Measurements from ENCODE around the gene CUZD1.
"Not testable (repeated sequence)": the region's sequence is repeated elsewhere in the genome, so short reads cannot be mapped to it uniquely, and the experiment has no call there.

Gene CUZD1

DNA sequence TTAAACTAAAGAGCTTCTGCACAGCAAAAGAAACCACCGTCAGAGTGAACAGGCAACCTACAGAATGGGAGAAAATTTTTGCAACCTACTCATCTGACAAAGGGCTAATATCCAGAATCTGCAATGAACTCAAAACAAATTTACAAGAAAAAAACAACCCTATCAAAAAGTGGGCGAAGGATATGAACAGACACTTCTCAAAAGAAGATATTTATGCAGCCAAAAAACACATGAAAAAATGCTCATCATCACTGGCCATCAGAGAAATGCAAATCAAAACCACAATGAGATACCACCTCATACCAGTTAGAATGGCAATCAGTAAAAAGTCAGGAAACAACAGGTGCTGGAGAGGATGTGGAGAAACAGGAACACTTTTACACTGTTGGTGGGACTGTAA lies 26.3 kb upstream of the CUZD1 start:
- not testable (repeated sequence) for H3K36me3 ChIP-seq (ENCODE audit: control insufficient read depth in 2 of 2, insufficient read depth in 2 of 2, low read length in 2 of 2); H3K27me3 ChIP-seq (ENCODE audit: control insufficient read depth in 2 of 2, insufficient read depth in 2 of 2, low read length in 2 of 2); H3K9me3 ChIP-seq (ENCODE audit: control insufficient read depth in 2 of 2, low read length in 2 of 2)

DNA sequence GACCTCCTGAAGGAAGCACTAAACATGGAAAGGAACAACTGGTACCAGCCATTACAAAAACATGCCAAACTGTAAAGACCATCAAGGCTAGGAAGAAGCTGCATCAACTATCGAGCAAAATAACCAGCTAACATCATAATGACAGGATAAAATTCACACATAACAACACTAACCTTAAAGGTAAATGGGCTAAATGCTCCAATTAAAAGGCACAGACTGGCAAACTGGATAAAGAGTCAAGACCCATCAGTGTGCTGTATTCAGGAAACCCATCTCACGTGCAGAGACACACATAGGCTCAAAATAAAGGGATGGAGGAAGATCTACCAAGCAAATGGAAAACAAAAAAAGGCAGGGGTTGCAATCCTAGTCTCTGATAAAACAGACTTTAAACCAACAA lies 23.1 kb upstream of the CUZD1 start:
- not testable (repeated sequence) for H3K27ac ChIP-seq (ENCODE audit: low read depth in 2 of 2, low read length in 2 of 2); H3K27me3 ChIP-seq (ENCODE audit: control insufficient read depth in 2 of 2, insufficient read depth in 2 of 2, low read length in 2 of 2); H3K9me3 ChIP-seq (ENCODE audit: control insufficient read depth in 2 of 2, low read length in 2 of 2); H3K4me1 ChIP-seq (ENCODE audit: control insufficient read depth in 2 of 2, insufficient read depth in 2 of 2, low read length in 2 of 2); H3K4me3 ChIP-seq (ENCODE audit: low read length in 2 of 2); H3K36me3 ChIP-seq (ENCODE audit: control insufficient read depth in 2 of 2, insufficient read depth in 2 of 2, low read length in 2 of 2); H3K9ac ChIP-seq (ENCODE audit: low read depth in 1 of 2, low read length in 2 of 2)

More for the DNA sequence above, 26.3 kb upstream of the CUZD1 start:
- H3K4me1 ChIP-seq (ENCODE audit: control insufficient read depth in 2 of 2, insufficient read depth in 2 of 2, low read length in 2 of 2); H3K27ac ChIP-seq (ENCODE audit: low read depth in 2 of 2, low read length in 2 of 2); H3K9ac ChIP-seq (ENCODE audit: low read depth in 1 of 2, low read length in 2 of 2); H3K4me3 ChIP-seq (ENCODE audit: low read length in 2 of 2): not testable (repeated sequence)

DNA sequence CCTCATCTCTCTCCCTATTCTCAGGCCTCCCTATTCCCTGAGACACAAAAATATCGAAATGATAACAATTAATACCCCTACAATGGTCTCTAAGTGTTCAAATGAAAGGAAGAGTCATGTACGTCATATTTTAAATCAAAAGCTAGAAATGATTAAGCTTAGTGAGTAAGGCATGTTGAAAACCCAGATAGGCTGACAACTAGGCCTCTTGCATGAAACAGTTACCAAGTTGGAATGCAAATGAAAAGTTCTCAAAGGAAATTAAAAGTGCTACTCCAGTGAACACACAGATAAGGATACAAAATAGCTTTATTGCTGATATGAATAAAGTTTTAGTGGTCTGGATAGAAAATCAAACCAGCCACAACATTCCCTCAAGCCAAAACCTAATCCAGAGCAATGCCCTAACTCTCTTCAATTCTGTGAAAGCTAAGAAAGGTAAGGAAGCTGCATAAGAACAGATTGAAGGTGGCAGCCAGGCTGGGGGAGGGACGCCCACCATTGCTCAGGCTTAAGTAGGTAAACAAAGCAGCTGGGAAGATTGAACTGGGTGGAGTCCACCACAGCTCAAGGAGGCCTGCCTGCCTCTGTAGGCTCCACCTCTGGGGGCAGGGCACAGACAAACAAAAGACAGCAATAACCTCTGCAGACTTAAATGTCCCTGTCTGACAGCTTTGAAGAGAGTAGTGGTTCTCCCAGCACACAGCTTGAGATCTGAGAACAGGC lies 21.3 kb upstream of the CUZD1 start:
- not testable (repeated sequence) for H3K4me3 ChIP-seq (ENCODE audit: low read length in 2 of 2); H3K27me3 ChIP-seq (ENCODE audit: control insufficient read depth in 2 of 2, insufficient read depth in 2 of 2, low read length in 2 of 2); H3K27ac ChIP-seq (ENCODE audit: low read depth in 2 of 2, low read length in 2 of 2); H3K4me1 ChIP-seq (ENCODE audit: control insufficient read depth in 2 of 2, insufficient read depth in 2 of 2, low read length in 2 of 2); H3K36me3 ChIP-seq (ENCODE audit: control insufficient read depth in 2 of 2, insufficient read depth in 2 of 2, low read length in 2 of 2); H3K9me3 ChIP-seq (ENCODE audit: control insufficient read depth in 2 of 2, low read length in 2 of 2); H3K9ac ChIP-seq (ENCODE audit: low read depth in 1 of 2, low read length in 2 of 2)

DNA sequence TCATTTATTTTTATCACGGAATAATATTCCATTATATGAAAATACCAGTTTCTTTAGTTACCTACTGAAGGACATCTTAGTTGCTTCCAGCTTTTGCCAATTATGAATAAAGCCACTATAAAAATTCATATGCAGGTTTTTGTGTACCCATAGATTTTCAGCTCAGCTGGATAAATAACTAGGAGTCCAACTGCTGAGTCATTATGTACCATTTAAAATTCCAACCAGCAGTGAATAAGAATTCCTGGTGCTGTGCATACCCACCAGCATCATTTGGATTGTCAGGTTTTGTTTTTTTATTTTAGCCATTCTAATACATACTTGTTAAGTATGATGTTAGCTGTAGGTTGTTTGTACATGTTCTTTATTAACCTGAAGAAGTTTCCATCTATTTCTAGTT lies 19.2 kb upstream of the CUZD1 start:
- Histone ChIP-seq H3K36me3 (ENCODE audit: control insufficient read depth in 2 of 2, insufficient read depth in 2 of 2, low read length in 2 of 2) (no peaks in the 10 kb centered on the region), H3K27me3 (ENCODE audit: control insufficient read depth in 2 of 2, insufficient read depth in 2 of 2, low read length in 2 of 2) (no peaks in the 10 kb centered on the region), H3K27ac (ENCODE audit: low read depth in 2 of 2, low read length in 2 of 2) (no peak overlapping the region), H3K9me3 (ENCODE audit: control insufficient read depth in 2 of 2, low read length in 2 of 2) (no peaks in the 10 kb centered on the region), H3K9ac (ENCODE audit: low read depth in 1 of 2, low read length in 2 of 2) (no peak overlapping the region), H3K4me3 (ENCODE audit: low read length in 2 of 2) (no peak overlapping the region), H3K4me1 (ENCODE audit: control insufficient read depth in 2 of 2, insufficient read depth in 2 of 2, low read length in 2 of 2) (no peaks in the 10 kb centered on the region)

- no peaks in the 10 kb centered on the region for H3K36me3 ChIP-seq (ENCODE audit: control insufficient read depth in 2 of 2, insufficient read depth in 2 of 2, low read length in 2 of 2)
- H3K4me1 ChIP-seq (ENCODE audit: control insufficient read depth in 2 of 2, insufficient read depth in 2 of 2, low read length in 2 of 2) = no peaks in the 10 kb centered on the region
- no peak overlapping the region for H3K9ac ChIP-seq (ENCODE audit: low read depth in 1 of 2, low read length in 2 of 2)
- H3K9me3 ChIP-seq (ENCODE audit: control insufficient read depth in 2 of 2, low read length in 2 of 2) = no peaks in the 10 kb centered on the region
- H3K27ac ChIP-seq (ENCODE audit: low read depth in 2 of 2, low read length in 2 of 2) = no peak overlapping the region
- H3K4me3 ChIP-seq (ENCODE audit: low read length in 2 of 2) = no peak overlapping the region
- H3K27me3 ChIP-seq (ENCODE audit: control insufficient read depth in 2 of 2, insufficient read depth in 2 of 2, low read length in 2 of 2) = no peaks in the 10 kb centered on the region
Measured at GRCh38 chr10:122864194-122864592, 18.5 kb upstream of the CUZD1 start.

DNA sequence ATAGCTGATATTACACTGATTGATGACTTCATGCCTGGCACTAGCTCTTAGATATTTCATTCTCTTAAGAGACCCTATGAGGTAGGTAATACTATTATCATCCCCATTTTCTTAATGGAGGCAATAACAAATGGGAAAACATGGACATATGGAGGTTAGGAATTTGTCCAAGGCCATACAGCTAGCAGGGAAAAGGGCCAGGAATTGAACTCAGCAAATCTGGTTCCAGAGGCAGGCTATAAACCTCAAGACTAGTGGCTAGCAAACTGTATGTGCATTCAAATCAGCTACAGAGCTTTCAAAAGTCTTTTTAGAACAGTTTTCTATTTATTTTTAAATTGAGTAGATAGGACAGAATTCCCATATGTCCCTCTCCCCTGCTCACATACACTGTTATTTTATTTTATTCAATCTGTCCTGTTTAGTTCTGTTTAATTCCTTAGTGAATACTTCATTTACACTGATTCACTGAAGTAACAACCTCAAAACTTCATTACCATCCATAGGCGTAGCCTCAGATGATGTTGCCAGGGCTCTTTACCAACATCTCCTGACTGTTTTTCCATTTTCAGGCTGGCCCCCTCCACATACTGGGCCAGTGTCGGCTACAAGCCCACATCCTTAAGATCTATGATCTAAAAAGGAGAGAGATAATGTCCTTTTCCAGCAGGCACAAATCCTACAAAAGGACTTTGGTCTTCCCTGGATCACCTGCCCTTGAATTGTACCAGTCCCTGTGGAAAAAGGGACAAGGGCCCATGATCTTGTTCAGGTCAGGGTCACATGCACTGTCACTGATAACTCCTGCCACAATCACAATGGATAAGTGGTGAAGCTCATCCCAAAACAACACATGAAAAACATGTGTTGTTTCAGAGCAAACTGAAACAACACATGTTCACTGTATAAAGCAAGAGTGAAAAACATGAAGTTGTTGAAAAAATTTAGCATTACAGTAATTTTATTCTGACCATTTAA lies 17.8 kb upstream of the CUZD1 start:
- Histone ChIP-seq H3K9ac (ENCODE audit: low read depth in 1 of 2, low read length in 2 of 2) (no peak overlapping the region), H3K27me3 (ENCODE audit: control insufficient read depth in 2 of 2, insufficient read depth in 2 of 2, low read length in 2 of 2) (no peaks in the 10 kb centered on the region), H3K36me3 (ENCODE audit: control insufficient read depth in 2 of 2, insufficient read depth in 2 of 2, low read length in 2 of 2) (no peaks in the 10 kb centered on the region), H3K4me1 (ENCODE audit: control insufficient read depth in 2 of 2, insufficient read depth in 2 of 2, low read length in 2 of 2) (no peaks in the 10 kb centered on the region), H3K27ac (ENCODE audit: low read depth in 2 of 2, low read length in 2 of 2) (no peak overlapping the region), H3K9me3 (ENCODE audit: control insufficient read depth in 2 of 2, low read length in 2 of 2) (no peaks in the 10 kb centered on the region), H3K4me3 (ENCODE audit: low read length in 2 of 2) (no peak overlapping the region)

DNA sequence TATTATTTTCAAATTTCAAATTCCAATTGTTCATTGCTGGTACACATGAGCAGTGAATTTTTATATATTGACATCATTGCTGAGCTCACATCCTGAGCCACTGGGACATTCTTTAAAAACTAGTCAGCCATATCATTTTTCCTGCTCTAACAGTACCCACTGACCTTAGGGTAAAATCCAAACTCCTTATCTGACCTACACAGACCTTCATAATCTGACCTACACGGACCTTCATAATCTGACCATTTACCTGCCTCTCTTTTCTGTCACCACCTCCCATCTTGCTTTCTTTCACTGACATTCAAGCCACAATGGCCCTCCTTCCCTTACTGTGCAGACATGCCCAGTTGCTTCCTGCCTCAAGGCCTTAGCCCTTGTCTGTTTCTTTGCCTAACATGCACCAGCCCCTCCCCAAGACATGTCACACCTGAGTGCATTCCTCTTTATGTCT lies 16.1 kb upstream of the CUZD1 start:
- no peaks in the 10 kb centered on the region for H3K36me3 ChIP-seq (ENCODE audit: control insufficient read depth in 2 of 2, insufficient read depth in 2 of 2, low read length in 2 of 2)
- no peak overlapping the region for H3K9ac ChIP-seq (ENCODE audit: low read depth in 1 of 2, low read length in 2 of 2)
- no peaks in the 10 kb centered on the region for H3K27me3 ChIP-seq (ENCODE audit: control insufficient read depth in 2 of 2, insufficient read depth in 2 of 2, low read length in 2 of 2)
- H3K4me3 ChIP-seq (ENCODE audit: low read length in 2 of 2) = no peak overlapping the region
- H3K9me3 ChIP-seq (ENCODE audit: control insufficient read depth in 2 of 2, low read length in 2 of 2) = no peaks in the 10 kb centered on the region
- H3K4me1 ChIP-seq (ENCODE audit: control insufficient read depth in 2 of 2, insufficient read depth in 2 of 2, low read length in 2 of 2) = no peaks in the 10 kb centered on the region
- H3K27ac ChIP-seq (ENCODE audit: low read depth in 2 of 2, low read length in 2 of 2) = no peak overlapping the region

- H3K36me3 ChIP-seq (ENCODE audit: control insufficient read depth in 2 of 2, insufficient read depth in 2 of 2, low read length in 2 of 2) = no peaks in the 10 kb centered on the region
- no peak overlapping the region for H3K9ac ChIP-seq (ENCODE audit: low read depth in 1 of 2, low read length in 2 of 2)
Measured at GRCh38 chr10:122859527-122859926, 13.9 kb upstream of the CUZD1 start.

GRCh38 chr10:122858042-122858441 lies 12.4 kb upstream of the CUZD1 start:
- H3K27ac ChIP-seq (ENCODE audit: low read depth in 2 of 2, low read length in 2 of 2); H3K4me1 ChIP-seq (ENCODE audit: control insufficient read depth in 2 of 2, insufficient read depth in 2 of 2, low read length in 2 of 2); H3K9me3 ChIP-seq (ENCODE audit: control insufficient read depth in 2 of 2, low read length in 2 of 2); H3K9ac ChIP-seq (ENCODE audit: low read depth in 1 of 2, low read length in 2 of 2); H3K36me3 ChIP-seq (ENCODE audit: control insufficient read depth in 2 of 2, insufficient read depth in 2 of 2, low read length in 2 of 2); H3K27me3 ChIP-seq (ENCODE audit: control insufficient read depth in 2 of 2, insufficient read depth in 2 of 2, low read length in 2 of 2); H3K4me3 ChIP-seq (ENCODE audit: low read length in 2 of 2): not testable (repeated sequence)

More at GRCh38 chr10:122859527-122859926, 13.9 kb upstream of the CUZD1 start:
- Histone ChIP-seq H3K9me3 (ENCODE audit: control insufficient read depth in 2 of 2, low read length in 2 of 2) (no peaks in the 10 kb centered on the region), H3K4me3 (ENCODE audit: low read length in 2 of 2) (no peak overlapping the region), H3K27ac (ENCODE audit: low read depth in 2 of 2, low read length in 2 of 2) (no peak overlapping the region), H3K4me1 (ENCODE audit: control insufficient read depth in 2 of 2, insufficient read depth in 2 of 2, low read length in 2 of 2) (no peaks in the 10 kb centered on the region), H3K27me3 (ENCODE audit: control insufficient read depth in 2 of 2, insufficient read depth in 2 of 2, low read length in 2 of 2) (no peaks in the 10 kb centered on the region)

GRCh38 chr10:122856902-122857301 lies 11.2 kb upstream of the CUZD1 start:
- no peak overlapping the region for H3K9ac ChIP-seq (ENCODE audit: low read depth in 1 of 2, low read length in 2 of 2)
- H3K9me3 ChIP-seq (ENCODE audit: control insufficient read depth in 2 of 2, low read length in 2 of 2) = no peaks in the 10 kb centered on the region
- H3K36me3 ChIP-seq (ENCODE audit: control insufficient read depth in 2 of 2, insufficient read depth in 2 of 2, low read length in 2 of 2) = peaks cover 0 to 2% of the 10 kb centered on the region in 2 donors
- H3K27ac ChIP-seq (ENCODE audit: low read depth in 2 of 2, low read length in 2 of 2) = no peak overlapping the region
- H3K4me1 ChIP-seq (ENCODE audit: control insufficient read depth in 2 of 2, insufficient read depth in 2 of 2, low read length in 2 of 2) = no peaks in the 10 kb centered on the region
- no peak overlapping the region for H3K4me3 ChIP-seq (ENCODE audit: low read length in 2 of 2)
- H3K27me3 ChIP-seq (ENCODE audit: control insufficient read depth in 2 of 2, insufficient read depth in 2 of 2, low read length in 2 of 2) = no peaks in the 10 kb centered on the region

Data from mucosa of rectum (tissue), 2 donors.